HG03439 (cell line): ENCODE data around the gene BCL3.
"Not testable (repeated sequence)": the region's sequence is repeated elsewhere in the genome, so short reads cannot be mapped to it uniquely, and the experiment has no call there.

Experiments used
- ATAC-seq: cut with Tn5 transposase; IDR thresholded peaks from one replicate; pipeline ENCODE4 v1.9.1; 2021; ENCODE audit warnings: mild to moderate bottlenecking, moderate library complexity; ENCODE audit not compliant: unreplicated experiment

Gene BCL3, protein sequence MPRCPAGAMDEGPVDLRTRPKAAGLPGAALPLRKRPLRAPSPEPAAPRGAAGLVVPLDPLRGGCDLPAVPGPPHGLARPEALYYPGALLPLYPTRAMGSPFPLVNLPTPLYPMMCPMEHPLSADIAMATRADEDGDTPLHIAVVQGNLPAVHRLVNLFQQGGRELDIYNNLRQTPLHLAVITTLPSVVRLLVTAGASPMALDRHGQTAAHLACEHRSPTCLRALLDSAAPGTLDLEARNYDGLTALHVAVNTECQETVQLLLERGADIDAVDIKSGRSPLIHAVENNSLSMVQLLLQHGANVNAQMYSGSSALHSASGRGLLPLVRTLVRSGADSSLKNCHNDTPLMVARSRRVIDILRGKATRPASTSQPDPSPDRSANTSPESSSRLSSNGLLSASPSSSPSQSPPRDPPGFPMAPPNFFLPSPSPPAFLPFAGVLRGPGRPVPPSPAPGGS

DNA sequence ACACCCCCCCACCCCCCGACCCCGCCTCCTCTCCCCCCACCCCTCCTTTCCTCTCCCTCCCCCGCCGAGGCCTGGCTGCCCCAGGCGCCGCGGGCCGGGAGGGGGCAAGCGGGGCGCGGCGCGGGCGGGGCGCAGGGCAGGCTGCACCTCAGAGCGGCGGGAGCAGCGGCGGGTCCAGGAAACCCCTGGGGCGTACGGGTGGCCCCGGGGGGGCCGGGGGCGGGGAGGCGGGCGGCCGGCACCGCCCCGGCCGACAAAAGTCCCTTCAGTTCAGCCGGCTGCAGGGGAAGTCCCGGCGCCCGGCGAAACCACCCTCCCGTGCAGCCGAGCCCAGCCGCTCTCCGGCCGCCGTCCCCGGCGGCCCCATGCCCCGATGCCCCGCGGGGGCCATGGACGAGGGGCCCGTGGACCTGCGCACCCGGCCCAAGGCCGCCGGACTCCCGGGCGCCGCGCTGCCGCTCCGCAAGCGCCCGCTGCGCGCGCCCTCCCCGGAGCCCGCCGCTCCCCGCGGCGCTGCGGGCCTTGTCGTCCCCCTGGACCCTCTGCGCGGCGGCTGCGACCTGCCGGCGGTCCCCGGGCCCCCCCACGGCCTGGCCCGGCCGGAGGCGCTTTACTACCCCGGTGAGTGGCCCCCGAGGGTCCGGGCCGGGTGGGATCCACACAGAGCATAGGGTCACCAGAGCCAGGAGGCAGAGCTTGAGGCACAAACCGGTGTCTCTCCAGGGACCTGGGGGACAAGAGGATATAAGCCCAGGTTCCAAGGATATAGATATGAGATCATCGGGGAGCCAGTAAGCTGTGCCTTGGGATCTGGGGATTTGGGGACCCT is at the start of gene BCL3:
BCL3 (plus strand) TSS at position 283 of the 829 bp plus-strand sequence; CDS start at position 366, 83 bp downstream.
- peak; percentile 31 for ATAC-seq

DNA sequence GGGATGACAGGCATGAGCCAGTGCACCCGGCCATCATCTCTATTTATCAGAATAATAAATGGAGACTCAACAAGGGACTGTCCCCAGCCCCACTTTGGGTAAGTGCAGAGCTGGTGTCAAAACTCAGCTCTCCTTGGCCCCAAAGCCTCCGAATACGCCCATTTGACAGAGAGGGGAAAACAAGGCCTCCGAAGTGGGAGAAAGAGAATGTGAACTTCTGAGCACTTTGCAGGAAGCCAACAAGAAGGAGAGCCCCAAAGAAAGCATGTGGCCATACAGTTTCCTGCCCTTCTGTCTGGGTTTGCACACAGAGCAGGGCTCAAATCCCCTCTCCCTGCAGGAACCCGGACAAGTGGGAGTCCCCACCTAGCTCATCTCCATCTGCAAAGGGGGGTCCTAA is 48.0 kb upstream of the BCL3 start:
- ATAC-seq, result no peak

DNA sequence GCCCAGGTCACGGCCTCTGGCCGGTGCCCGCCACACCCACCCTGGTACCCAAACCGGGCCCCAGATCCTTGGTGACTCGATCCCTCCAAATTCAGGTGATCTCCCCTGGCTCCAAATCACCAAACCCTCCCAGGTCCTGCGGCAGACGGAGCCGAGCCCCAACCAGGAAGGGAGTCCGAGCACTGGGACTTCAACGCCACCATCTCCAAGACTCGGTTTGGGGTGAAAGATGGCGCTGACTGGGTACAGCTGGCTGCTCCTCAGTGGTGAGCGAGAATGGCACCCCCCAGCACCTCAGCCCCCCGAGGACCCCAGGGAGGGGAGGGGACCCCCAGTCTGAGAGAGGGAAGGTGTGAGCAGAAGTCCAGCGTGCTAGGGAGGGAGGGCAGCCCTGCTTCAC is 47.3 kb upstream of the BCL3 start:
- ATAC-seq, result no peak

DNA sequence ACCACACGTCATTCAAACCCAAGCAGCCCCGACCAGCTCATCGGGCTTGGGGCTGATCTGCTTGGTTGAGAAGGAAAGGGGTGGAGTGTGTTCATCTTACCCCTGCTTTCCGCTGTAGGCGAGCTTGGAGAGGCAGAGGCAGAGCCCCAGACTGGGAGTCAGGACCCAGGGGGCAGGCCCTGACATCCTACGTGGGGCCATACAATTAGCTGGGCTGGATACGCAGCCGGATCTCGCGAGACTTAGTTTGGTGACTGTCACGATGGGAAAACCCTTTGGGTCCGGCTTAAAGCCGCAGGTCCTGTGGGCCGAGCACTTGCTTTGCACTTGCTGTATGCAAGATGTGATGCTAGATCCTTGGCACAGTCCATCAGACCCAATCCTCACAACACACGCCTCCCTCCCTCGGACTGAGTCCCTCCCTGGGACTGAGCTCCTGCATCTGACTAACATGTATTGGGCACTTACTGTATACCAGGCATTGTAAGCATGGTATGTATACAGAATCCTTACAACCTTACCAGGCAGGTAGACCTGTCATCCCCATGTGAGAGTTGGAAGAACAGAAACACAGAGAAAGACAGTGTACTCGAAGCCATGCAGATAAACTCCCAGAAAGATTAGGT is 45.8 kb upstream of the BCL3 start:
- no peak for ATAC-seq

DNA sequence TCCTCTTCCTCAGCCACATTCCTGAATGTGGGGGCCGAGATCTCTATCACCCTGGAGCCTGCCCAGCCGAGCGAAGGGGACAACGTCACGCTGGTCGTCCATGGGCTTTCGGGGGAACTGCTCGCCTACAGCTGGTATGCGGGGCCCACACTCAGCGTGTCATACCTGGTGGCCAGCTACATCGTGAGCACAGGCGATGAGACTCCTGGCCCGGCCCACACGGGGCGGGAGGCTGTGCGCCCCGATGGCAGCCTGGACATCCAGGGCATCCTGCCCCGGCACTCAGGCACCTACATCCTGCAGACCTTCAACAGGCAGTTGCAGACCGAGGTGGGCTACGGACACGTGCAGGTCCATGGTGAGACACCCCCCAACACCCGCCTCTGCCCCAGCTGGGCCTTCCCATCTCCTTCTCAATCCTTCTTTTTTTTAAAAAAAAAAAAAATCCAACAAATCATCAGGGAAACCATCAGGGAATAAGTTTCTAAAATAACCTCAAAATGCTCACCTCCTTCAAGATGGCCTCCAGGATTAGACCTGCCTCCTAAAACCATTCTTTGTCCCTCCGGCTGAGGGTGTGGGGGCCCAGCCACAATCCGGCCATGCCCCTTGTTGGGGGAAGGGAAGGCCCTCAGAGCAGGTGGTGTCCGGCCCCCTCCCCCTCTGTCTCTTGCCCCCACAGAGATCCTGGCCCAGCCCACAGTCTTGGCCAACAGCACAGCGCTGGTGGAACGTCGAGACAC is 45.0 kb upstream of the BCL3 start:
- ATAC-seq, result no peak

DNA sequence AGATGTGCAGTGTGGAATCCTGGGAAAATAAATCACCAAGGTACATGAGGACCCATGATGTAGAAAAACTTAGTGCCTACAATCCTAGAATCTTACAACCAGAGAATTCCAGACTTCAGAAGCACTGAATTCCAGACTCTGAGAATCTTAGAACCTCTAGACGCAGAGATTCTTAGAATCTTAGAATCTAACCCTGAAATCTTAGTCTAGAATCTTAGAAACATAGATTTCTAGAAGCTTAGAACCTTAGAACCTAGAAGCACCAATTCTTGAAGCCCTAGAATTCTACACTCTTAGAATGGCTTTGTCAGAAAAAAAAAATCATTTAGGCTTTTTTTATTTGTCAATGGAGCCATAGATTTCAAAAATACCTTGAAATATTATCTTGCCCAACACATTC is 43.5 kb upstream of the BCL3 start:
- no peak for ATAC-seq

DNA sequence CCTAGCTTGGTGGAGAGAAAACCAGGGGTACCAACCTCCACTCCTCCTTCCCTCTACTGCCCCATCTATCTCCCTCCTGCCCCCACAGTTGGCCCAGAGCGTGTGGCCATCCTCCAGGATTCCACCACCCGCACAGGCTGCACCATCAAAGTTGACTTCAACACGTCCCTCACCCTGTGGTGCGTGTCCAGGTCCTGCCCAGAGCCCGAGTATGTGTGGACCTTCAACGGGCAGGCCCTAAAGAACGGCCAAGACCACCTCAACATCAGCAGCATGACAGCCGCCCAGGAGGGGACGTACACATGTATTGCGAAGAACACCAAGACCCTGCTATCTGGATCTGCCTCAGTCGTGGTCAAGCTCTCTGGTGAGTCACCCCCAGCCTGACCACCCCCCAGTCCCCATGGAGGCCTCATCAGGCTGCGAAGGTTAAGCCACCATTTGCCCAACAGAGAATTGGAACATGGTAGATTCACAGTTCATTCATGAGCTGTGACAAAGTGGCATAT is 43.0 kb upstream of the BCL3 start:
- ATAC-seq, result no peak

DNA sequence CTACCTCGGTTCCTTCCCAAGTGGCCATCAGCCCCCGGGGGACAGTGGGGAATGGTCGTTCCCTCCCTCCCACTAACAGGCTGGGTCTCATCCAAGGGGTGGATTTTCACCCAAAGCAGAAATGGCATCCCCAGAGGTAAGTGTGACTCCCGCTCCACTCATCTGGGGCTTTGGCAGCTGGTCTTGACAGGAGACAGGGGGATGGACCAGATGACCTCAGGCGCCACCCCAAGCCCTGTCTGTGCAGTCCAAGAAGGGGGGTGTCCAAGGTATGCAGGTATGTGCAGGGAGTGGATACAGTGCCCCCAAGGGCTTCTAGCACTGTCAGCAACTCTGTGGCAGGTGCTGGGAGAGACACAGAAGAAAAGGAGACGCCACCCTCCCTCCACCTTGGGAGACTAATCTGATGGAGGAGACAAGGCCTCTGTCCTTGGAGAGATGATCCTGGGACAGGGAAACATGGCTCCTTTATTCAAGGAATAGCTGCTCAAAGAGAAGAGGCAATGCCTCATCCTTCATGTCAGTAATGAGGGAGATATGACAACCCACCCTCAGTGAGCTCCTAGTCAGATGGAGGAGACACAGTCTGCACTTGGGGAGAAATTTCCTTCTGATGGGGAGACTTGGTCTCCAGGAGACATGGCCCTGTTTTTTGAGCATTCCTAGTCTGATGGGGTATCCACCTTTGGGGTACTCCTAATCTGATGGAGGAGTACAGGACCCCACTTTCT is 41.8 kb upstream of the BCL3 start:
- ATAC-seq, result no peak

DNA sequence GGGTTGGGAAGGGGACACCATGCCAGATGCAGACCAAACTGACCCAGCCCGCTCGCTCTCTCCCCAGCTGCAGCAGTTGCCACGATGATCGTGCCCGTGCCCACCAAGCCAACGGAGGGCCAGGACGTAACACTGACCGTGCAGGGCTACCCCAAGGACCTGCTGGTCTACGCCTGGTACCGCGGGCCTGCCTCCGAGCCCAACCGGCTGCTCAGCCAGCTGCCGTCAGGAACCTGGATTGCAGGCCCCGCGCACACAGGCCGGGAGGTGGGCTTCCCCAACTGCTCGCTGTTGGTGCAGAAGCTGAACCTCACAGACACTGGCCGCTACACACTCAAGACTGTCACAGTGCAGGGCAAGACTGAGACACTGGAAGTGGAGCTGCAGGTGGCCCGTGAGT is 40.7 kb upstream of the BCL3 start:
- no peak for ATAC-seq

DNA sequence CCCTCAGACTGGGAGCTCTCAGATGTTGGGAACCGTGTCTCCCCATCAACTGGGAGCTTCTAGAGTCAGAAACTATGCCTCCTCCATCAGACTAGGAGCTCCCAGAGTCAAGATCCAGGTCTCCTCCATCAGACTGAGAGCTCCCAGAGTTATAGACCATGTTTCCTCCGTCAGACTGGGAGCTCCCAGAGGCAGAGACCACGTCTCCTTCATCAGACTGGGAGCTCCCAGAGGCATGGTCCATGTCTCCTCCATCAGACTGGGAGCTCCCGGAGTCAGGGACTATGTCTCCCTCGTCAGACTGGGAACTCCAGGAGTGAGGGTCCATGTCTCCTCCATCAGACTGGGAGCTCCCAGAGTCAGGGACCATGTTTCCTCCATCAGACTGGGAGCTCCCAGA is 39.6 kb upstream of the BCL3 start:
- no peak for ATAC-seq

DNA sequence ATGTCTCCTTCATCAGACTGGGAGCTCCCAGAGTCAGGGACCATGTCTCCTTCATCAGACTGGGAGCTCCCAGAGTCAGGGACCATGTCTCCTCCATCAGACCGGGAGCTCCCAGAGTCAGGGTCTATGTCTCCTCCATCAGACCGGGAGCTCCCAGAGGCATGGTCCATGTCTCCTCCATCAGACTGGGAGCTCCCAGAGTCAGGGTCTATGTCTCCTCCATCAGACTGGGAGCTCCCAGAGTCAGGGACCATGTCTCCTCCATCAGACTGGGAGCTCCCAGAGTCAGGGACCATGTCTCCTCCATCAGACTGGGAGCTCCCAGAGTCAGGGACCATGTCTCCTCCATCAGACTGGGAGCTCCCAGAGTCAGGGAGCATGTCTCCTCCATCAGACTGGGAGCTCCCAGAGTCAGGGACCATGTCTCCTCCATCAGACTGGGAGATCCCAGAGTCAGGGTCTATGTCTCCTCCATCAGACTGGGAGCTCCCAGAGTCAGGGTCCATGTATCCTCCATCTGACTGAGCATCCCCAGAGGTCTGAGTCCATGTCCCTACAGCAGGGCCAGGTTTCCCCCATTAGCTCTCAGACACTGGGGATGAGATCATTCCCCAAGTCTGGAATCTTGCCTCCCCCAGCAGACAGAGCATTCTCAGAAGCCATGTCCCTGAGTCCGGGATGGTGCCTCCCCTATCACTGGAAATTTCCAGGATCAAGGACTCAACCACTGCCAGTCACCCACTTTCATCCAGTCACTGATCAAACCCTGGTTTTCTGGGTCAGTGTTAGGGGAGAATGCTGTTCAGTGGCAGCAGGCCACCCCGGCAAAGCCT is 38.9 kb upstream of the BCL3 start:
- ATAC-seq, result not testable (repeated sequence)

DNA sequence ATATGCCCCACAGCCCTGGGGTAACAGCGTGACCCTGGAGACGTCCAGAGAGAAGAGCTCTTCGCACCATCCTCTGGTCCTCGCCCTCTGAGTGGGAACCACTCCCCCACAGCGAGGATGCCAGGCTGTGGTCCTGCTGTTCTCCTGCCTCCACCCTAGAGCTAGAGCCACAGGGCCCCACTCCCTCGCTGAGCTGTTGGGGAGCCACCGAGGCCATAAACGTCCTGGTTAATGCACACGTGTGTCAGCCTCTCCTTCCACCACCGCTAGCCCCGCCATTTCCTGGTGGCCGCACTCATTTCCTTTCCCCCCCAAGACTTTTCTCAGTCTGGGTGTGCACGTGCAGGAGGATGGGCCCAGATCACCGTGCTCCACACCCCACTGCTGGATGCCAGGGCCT is 38.0 kb upstream of the BCL3 start:
- no peak for ATAC-seq

DNA sequence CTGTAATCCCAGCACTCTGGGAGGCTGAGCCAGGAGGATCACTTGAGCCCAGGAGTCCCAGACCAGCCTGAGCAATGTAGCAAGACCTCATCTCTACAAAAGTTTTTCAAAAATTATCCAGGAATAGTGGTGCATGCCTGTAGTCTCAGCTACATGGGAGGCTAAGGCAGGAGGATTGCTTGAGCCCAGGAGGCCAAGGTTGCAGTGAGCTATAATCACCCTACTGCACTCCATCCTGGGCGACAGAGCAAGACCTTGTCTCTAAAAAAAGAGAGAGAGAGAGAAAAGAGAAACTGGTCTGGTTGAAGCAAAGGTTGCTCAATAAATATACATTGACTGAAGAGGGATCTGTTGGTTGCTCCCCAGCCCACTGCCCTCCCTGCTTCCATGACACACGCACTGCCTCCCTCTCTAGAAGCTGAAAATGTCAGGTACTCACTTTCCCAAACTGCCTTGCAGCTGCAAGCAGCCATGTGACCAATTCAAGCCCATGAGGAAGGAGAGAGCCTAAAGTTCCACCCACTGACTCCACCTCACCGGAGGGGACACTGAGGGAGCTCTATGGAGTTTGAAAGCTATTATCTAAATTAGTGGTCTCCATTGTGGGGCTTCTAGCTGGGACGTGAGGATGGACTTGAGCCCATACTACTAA is 35.5 kb upstream of the BCL3 start:
- no peak for ATAC-seq

DNA sequence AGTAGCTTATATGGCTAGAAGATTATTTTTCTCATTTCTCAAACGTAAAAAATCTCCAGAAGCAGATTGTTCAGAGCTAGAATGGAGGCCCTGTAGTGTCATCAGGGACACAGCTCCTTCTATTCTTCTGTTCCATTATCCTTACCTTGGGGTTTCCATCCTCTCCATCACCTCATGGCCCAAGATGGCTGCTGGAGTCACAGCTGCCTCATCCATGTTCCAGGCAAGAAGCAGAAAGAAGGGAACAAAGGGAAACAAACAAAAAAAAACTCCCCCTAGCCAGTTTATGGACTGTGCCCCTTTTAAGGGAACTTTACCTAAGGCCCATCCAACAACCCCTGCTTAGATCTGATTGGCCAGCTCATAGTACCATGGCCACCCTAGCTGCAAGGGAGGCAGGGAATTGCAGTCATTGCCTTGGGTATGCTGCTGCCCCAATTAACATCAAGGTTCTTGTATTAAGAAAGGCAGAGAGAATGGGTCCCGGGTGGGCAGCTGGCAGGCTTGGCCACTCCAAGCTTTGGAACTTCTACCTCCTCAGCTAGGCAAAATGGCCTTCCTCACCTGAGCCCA is 33.8 kb upstream of the BCL3 start:
- no peak for ATAC-seq

DNA sequence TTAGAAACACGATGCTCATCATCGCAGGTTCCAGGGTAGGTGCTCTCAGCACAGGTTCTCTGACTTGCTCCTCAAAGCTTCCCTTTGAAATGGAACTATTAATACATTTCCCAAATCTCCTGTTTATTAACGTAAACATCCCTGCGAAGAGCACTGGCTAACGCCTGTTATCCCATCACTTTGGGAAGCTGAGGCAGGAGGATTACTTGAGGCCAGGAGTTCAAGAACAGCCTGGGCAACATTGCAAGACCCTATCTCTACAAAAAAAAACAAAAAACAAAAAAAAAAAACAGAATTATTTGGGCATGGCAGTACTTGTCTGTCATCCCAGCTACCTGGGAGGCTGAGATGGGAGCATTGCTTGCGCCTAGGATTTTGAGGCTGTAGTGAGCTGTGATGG is 30.9 kb upstream of the BCL3 start:
- no peak for ATAC-seq

DNA sequence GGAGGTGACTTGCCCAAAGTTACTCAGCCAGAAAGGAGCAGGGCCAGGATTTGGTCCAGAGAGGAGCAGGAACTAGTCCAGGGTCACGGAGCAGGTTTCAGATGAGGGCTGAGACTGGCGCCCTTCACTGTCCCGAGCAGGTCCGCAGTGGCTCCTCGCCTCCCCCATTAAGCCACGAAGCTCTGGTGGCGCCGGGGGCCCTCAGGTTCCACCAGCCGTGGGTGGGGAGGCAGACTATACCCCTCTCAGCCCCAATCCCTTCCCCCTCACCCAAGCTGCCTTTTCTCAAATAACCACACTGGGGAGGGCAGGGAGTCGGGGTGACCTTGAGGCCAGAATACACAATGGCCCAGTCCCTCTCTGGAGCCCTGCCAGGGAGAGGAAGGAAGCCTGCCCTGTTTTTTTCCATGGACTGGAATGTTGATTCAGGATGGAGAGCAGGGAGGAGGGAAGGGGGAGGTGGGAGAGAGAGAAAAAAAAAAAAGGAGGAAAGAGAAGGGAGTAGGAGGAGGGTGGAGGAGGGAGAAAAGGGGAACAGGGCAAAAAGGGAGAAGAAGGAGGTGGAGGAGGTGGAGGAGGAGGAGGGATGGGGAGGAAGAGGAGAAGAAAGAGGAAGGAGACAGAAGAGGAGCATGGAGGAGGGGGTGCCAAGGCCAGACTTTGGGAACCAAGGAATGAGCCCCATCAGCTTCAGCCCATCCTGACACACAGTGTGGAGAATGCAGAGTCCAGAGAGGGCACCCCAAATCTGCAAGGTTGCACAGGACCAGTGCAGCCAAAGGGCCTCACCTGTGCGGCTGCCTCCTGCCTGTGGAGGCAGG is 29.9 kb upstream of the BCL3 start:
- no peak for ATAC-seq

DNA sequence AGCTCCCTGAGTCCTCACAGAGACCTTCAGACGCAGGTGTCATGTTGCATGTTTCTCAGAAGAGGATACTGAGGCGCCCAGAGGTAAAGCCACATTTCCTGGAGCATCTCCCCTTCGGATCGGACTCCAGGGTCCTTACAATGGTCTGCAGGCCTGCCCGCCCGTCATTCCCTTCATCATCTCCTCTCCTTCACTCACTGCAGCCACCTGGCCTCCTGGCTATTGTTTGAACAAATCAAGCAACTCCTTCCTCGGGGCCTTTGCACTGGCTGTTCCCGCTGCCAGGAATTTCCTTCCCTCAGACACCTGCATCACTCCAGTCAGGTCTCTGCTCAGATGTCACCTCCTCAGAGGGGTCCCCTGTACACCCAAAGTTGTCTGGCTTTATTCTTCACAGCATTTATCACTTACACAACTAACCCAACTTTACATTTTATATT is 29.2 kb upstream of the BCL3 start:
- ATAC-seq, result no peak
